GM12874 (cell line): ENCODE measurements around the gene ANAPC13.

Experiments
- TF ChIP-seq, protein P1 (sequence below): IDR thresholded peaks from 2 replicates; pipeline ENCODE4 v1.5.1; 2011; ENCODE audit warnings: low read depth, mild to moderate bottlenecking, control low read depth, low read length, moderate library complexity; ENCODE audit not compliant: insufficient read depth

ANAPC13 gene

DNA sequence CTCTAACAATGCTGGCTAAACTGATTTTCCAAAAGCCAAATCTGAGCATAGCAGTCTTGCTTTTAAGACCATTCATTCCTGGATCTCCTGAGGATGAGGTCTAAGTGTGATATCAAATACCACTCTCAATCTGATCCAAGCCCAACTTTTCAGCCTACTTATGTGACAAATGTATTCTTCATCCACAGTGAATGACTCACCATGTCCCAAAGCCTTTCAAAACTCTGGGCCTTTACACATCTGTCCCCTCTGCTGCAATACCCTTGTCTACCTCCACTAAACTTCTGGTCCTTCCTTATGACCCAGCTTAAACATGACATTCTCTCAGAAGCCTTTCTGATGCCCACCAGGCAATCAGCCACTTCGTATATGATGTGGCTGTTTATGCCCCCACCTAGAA is 4.6 kb downstream of the ANAPC13 start:
- TF ChIP-seq, protein P1, sequence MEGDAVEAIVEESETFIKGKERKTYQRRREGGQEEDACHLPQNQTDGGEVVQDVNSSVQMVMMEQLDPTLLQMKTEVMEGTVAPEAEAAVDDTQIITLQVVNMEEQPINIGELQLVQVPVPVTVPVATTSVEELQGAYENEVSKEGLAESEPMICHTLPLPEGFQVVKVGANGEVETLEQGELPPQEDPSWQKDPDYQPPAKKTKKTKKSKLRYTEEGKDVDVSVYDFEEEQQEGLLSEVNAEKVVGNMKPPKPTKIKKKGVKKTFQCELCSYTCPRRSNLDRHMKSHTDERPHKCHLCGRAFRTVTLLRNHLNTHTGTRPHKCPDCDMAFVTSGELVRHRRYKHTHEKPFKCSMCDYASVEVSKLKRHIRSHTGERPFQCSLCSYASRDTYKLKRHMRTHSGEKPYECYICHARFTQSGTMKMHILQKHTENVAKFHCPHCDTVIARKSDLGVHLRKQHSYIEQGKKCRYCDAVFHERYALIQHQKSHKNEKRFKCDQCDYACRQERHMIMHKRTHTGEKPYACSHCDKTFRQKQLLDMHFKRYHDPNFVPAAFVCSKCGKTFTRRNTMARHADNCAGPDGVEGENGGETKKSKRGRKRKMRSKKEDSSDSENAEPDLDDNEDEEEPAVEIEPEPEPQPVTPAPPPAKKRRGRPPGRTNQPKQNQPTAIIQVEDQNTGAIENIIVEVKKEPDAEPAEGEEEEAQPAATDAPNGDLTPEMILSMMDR, result no peak

DNA sequence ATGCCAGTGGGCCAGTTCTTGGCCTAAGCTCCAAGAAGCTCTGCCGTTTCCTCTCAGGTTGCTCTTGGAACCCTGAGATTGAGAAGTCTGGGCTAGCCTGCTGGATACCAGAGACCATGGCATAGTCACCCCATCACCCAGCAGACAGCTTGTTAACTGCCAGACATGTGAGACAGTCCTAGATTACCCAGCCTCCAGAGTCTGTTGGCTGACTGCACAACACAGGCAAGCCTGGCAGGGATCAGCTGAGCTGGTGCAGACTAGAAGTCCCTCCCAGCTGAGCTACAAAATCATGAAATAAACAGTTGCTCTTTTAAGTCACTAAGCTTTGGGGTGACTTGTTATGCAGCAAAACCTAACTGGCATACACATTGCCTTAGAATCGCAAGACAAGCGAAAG is 5.2 kb downstream of the ANAPC13 start:
- TF ChIP-seq, protein P1, result no peak

DNA sequence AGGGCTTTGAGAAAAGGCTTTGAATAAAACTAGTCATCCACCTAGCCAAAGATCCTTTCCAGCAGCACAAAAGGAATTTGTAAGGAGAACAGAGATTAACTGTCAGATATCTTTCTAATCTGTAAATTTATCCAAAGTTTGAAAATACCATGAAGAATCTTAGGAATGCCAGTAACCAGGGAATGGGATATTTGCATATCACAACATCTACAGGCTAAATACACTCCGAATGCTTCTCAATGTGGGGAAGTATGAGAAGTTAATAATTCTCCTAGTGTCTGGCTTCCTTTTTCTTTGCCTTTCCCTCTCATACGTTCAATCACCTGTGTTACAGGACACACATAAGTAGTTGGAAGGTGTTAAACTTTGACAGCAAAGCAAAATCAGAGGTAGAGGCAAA is 7.8 kb downstream of the ANAPC13 start:
- TF ChIP-seq, protein P1, result no peak

DNA sequence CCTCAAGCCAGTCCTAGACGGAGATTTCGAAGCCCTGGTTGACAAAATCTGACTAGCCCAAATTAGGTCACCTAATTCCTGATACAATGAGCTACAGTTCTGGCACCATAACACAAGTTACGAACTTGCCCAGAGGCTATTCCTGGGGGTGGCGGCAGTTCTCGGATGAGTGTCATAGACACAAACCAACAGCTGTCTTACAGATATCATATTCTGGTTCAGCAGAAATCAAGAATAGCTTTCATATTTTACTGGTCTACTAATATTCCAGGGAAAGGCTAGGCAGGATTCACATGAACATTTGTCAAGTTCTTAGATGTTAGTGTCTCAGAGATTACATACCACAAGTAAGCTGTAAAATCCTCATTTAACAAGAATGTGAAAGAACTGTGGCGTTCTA is 8.8 kb downstream of the ANAPC13 start:
- TF ChIP-seq, protein P1, result no peak

DNA sequence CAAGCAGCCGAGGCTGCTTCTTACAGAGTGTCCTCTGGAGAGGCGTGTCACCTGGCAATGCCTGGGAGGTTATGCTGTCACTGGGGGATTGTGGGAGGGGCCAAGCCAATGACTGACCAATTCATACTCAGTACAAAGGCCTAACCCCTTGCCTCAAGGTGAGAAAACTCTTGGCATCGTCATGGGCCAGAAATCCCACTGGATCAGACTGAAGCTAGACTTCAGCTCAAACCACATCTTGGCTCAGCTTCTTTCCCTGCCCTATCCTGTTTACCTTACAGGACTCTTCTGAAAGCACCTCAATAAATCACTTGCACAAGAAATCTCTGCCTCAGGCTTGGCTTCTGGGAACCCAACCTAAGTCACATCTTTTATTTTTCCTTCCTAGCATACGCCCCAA is 9.5 kb downstream of the ANAPC13 start:
- TF ChIP-seq, protein P1, result no peak

DNA sequence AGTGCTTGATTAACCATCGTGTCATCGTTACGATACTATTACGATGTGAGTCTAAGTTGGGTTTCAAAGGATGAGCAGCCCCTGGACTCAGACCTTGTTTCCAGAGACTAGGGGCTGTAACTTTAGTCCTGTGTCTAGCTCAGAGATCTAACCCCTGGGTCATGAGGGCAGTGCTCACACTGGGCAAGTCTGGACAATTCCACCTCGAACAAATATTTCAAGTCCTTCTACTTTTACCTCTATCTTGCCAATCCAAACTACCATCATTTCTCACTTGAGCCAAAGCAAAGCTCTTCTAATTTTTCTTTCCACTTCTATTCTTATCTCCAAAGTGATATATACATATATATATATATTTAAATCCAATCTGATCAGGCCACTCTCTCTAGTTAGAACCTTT is 10.8 kb downstream of the ANAPC13 start:
- TF ChIP-seq, protein P1, result no peak

DNA sequence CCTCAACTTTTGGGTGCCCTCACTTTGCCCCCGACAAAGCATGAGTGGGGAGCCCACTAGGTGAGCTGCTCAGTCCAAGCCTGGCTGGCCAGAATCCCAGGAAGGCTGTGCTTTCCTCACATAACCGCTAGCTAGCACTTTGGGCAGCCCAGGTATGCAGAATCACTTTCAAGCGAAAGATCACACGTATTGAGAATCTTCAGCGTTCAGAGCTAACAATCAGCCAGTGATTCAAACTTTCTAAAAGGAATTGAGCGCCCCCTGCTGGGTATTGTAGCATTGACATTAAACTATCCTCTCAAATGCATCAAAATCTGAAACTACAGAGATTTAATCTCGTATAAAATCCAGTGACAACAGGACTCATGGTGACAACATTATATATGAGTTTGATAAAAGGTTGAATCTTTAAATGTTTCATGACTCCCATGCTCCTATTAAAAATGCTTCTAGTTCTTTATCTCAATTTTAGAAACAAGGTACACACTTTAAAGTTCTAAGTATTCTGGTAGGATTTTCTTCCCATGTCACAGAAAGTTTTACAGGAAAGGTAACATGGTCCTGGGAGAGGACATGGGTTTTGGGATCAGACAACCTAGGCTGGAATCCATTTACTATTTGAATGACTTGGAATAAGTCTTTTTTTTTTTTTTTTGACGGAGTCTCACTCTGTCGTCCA is 11.8 kb downstream of the ANAPC13 start:
- TF ChIP-seq, protein P1, result peak; percentile 50

DNA sequence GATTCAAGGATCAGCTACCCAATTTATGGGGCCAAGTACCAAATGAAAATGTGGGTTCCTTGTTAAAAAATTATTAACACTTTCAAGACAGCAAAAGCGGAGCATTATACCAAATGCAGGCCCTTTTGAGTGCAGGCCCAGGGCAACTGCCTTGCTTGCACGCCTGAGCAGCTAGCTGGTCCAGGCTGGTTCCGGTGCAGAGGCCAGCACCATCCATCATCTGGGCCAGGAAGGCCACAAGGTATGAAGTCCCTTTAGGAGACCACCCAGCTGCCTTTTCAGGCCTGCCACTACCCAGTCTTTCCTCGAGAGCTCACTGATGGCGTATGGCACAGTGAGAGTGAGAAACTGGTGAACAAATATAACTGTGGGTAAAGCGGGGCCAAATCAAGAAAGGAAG is 13.0 kb downstream of the ANAPC13 start:
- TF ChIP-seq, protein P1, result no peak
